IPS-18c (cell line): Measurements from ENCODE around the gene TAF3.

Source experiments
- H3K4me3 ChIP-seq: 2 replicates; pipeline ENCODE4 v1.7.0; 2013; ENCODE audit warnings: low read depth, mild to moderate bottlenecking, low read length, moderate library complexity; ENCODE audit not compliant: insufficient read depth
- H3K9me3 ChIP-seq: one replicate; pipeline ENCODE4 v1.6.1; 2013; ENCODE audit warnings: mild to moderate bottlenecking, low read length, moderate library complexity; ENCODE audit not compliant: control insufficient read depth, insufficient read depth

Gene TAF3

GRCh38 chr10:7969623-7970022 is 151.3 kb downstream of the TAF3 start:
- Histone ChIP-seq H3K4me3 (no peak overlapping the region), H3K9me3 (no peaks in the 10 kb centered on the region)

GRCh38 chr10:7971949-7972348 is 153.6 kb downstream of the TAF3 start:
- no peaks in the 10 kb centered on the region for H3K9me3 ChIP-seq

GRCh38 chr10:7972367-7972766 is 154.1 kb downstream of the TAF3 start:
- Histone ChIP-seq H3K4me3 (no peak overlapping the region), H3K9me3 (no peaks in the 10 kb centered on the region)

More at GRCh38 chr10:7971949-7972348, 153.6 kb downstream of the TAF3 start:
- no peak overlapping the region for H3K4me3 ChIP-seq

- H3K4me3 ChIP-seq, result no peak overlapping the region
- H3K9me3 ChIP-seq, result no peaks in the 10 kb centered on the region
Measured at GRCh38 chr10:7980196-7980595, 161.9 kb downstream of the TAF3 start.

- H3K9me3 ChIP-seq, result no peaks in the 10 kb centered on the region
- no peak overlapping the region for H3K4me3 ChIP-seq
Measured at GRCh38 chr10:7982727-7983126, 164.4 kb downstream of the TAF3 start.

- Histone ChIP-seq H3K4me3 (no peak overlapping the region), H3K9me3 (peaks cover 2% of the 10 kb centered on the region)
Measured at GRCh38 chr10:7984325-7984724, 166.0 kb downstream of the TAF3 start.

GRCh38 chr10:7984896-7985295 is 166.6 kb downstream of the TAF3 start:
- Histone ChIP-seq H3K9me3 (peaks cover 2% of the 10 kb centered on the region), H3K4me3 (no peak overlapping the region)

GRCh38 chr10:7986851-7987250 is 168.5 kb downstream of the TAF3 start:
- Histone ChIP-seq H3K4me3 (no peak overlapping the region), H3K9me3 (peaks cover 2% of the 10 kb centered on the region)

GRCh38 chr10:7988989-7989388 is 170.7 kb downstream of the TAF3 start:
- Histone ChIP-seq H3K9me3 (peaks cover 2% of the 10 kb centered on the region), H3K4me3 (no peak overlapping the region)

- no peaks in the 10 kb centered on the region for H3K9me3 ChIP-seq
- no peak overlapping the region for H3K4me3 ChIP-seq
Measured at GRCh38 chr10:7998831-7999230, 180.5 kb downstream of the TAF3 start.

- no peaks in the 10 kb centered on the region for H3K9me3 ChIP-seq
Measured at GRCh38 chr10:8004469-8005000, 186.2 kb downstream of the TAF3 start.

GRCh38 chr10:8006274-8006999 is 188.1 kb downstream of the TAF3 start:
- Histone ChIP-seq H3K9me3 (no peaks in the 10 kb centered on the region), H3K4me3 (no peak overlapping the region)

More at GRCh38 chr10:8004469-8005000, 186.2 kb downstream of the TAF3 start:
- H3K4me3 ChIP-seq, result no peak overlapping the region

- Histone ChIP-seq H3K4me3 (no peak overlapping the region), H3K9me3 (no peaks in the 10 kb centered on the region)
Measured at GRCh38 chr10:8009031-8009430, 190.7 kb downstream of the TAF3 start.

GRCh38 chr10:8013006-8013405 is 194.7 kb downstream of the TAF3 start:
- H3K4me3 ChIP-seq, result no peak overlapping the region

GRCh38 chr10:8013619-8014018 is 195.3 kb downstream of the TAF3 start:
- Histone ChIP-seq H3K9me3 (no peaks in the 10 kb centered on the region), H3K4me3 (no peak overlapping the region)

More at GRCh38 chr10:8013006-8013405, 194.7 kb downstream of the TAF3 start:
- H3K9me3 ChIP-seq, result no peaks in the 10 kb centered on the region

GRCh38 chr10:8014649-8015048 is 196.3 kb downstream of the TAF3 start:
- Histone ChIP-seq H3K4me3 (no peak overlapping the region), H3K9me3 (no peaks in the 10 kb centered on the region)

GRCh38 chr10:8017277-8017676 is 199.0 kb downstream of the TAF3 start:
- no peak overlapping the region for H3K4me3 ChIP-seq
- H3K9me3 ChIP-seq, result no peaks in the 10 kb centered on the region

GRCh38 chr10:8023321-8023720 is 205.0 kb downstream of the TAF3 start:
- no peaks in the 10 kb centered on the region for H3K9me3 ChIP-seq

GRCh38 chr10:8023851-8024250 is 205.5 kb downstream of the TAF3 start:
- no peaks in the 10 kb centered on the region for H3K9me3 ChIP-seq
- H3K4me3 ChIP-seq, result no peak overlapping the region

More at GRCh38 chr10:8023321-8023720, 205.0 kb downstream of the TAF3 start:
- H3K4me3 ChIP-seq, result no peak overlapping the region
